ENCODE data around the gene PRCC.
"Not testable (repeated sequence)": the region's sequence is repeated elsewhere in the genome, so short reads cannot be mapped to it uniquely, and the experiment has no call there.

The PRCC gene

GRCh38 chr1:156754219-156754618 lies 13.1 kb upstream of the PRCC start:
- TF ChIP-seq CTCF (IDR thresholded peaks at IDR 0.05; ENCODE audit: low read depth, low read length, missing control alignments), result no peak
- no peak overlapping the region for H3K27ac ChIP-seq
- no peak overlapping the region for H3K4me3 ChIP-seq (ENCODE audit: low read depth, low read length)

GRCh38 chr1:156755527-156755950 lies 11.8 kb upstream of the PRCC start:
- H3K4me3 ChIP-seq (ENCODE audit: low read depth, low read length), result no peak overlapping the region
- no peaks in the 10 kb centered on the region for H3K36me3 ChIP-seq (replicated peaks)
- in situ Hi-C loops (cut with HindIII; ENCODE audit: low pct_ligation_motif_present, low sequenced_read_pairs), result no loop called here
- no peaks in the 10 kb centered on the region for H3K27me3 ChIP-seq (replicated peaks)
- TF ChIP-seq CTCF (IDR thresholded peaks at IDR 0.05; ENCODE audit: low read depth, low read length, missing control alignments), result no peak
- H3K27ac ChIP-seq, result no peak overlapping the region
- no peak for DNase-seq

More at GRCh38 chr1:156754219-156754618, 13.1 kb upstream of the PRCC start:
- H3K27me3 ChIP-seq (replicated peaks), result no peaks in the 10 kb centered on the region
- H3K36me3 ChIP-seq (replicated peaks), result no peaks in the 10 kb centered on the region
- in situ Hi-C loops (cut with HindIII; ENCODE audit: low pct_ligation_motif_present, low sequenced_read_pairs), result no loop called here
- DNase-seq, result no peak

GRCh38 chr1:156756355-156756754 lies 11.0 kb upstream of the PRCC start:
- no peak for TF ChIP-seq CTCF (IDR thresholded peaks at IDR 0.05; ENCODE audit: low read depth, low read length, missing control alignments)
- DNase-seq, result no peak
- H3K36me3 ChIP-seq (replicated peaks), result no peaks in the 10 kb centered on the region
- in situ Hi-C loops (cut with HindIII; ENCODE audit: low pct_ligation_motif_present, low sequenced_read_pairs), result no loop called here
- H3K27me3 ChIP-seq (replicated peaks), result no peaks in the 10 kb centered on the region
- no peak overlapping the region for H3K4me3 ChIP-seq (ENCODE audit: low read depth, low read length)
- no peak overlapping the region for H3K27ac ChIP-seq

- H3K36me3 ChIP-seq (replicated peaks); in situ Hi-C loops (cut with HindIII; ENCODE audit: low pct_ligation_motif_present, low sequenced_read_pairs); DNase-seq; H3K4me3 ChIP-seq (ENCODE audit: low read depth, low read length); H3K27ac ChIP-seq; H3K27me3 ChIP-seq (replicated peaks): not testable (repeated sequence)
These were observed 9.6 kb upstream of the PRCC start for GRCh38 chr1:156757572-156758253.

- DNase-seq, result no peak
These were observed 7.1 kb upstream of the PRCC start for GRCh38 chr1:156760092-156760795.

More at GRCh38 chr1:156760092-156760795, 7.1 kb upstream of the PRCC start:
- TF ChIP-seq CTCF (IDR thresholded peaks at IDR 0.05; ENCODE audit: low read depth, low read length, missing control alignments), result no peak
- H3K27me3 ChIP-seq (replicated peaks), result no peaks in the 10 kb centered on the region
- no peak overlapping the region for H3K4me3 ChIP-seq (ENCODE audit: low read depth, low read length)
- H3K36me3 ChIP-seq (replicated peaks), result no peaks in the 10 kb centered on the region
- in situ Hi-C loops (cut with HindIII; ENCODE audit: low pct_ligation_motif_present, low sequenced_read_pairs), result no loop called here
- H3K27ac ChIP-seq, result no peak overlapping the region

Measured in brain microvascular endothelial cell (primary cell).